IPS-20b (cell line): ENCODE results near the gene LGALS1.

Experiments
- H3K27ac ChIP-seq: one replicate; pipeline ENCODE4 v1.5.1; 2013; ENCODE audit warnings: low read length
- H3K27me3 ChIP-seq: 2 replicates; pipeline ENCODE4 v1.6.1; 2013; ENCODE audit warnings: mild to moderate bottlenecking, low read length, inconsistent platforms; ENCODE audit not compliant: insufficient read depth
- H3K36me3 ChIP-seq: 2 replicates; pipeline ENCODE4 v1.6.1; 2013; ENCODE audit warnings: low read depth, mild to moderate bottlenecking, inconsistent platforms, low read length, moderate library complexity; ENCODE audit not compliant: insufficient read depth
- H3K4me1 ChIP-seq: 2 replicates; pipeline ENCODE4 v1.6.1; 2013; ENCODE audit warnings: mild to moderate bottlenecking, control low read depth, inconsistent platforms, low read length, moderate library complexity; ENCODE audit not compliant: insufficient read depth
- H3K4me3 ChIP-seq: 2 replicates; pipeline ENCODE4 v1.5.1; 2013; ENCODE audit warnings: mild to moderate bottlenecking, low read length, inconsistent platforms
- H3K9ac ChIP-seq: 2 replicates; pipeline ENCODE4 v1.6.1; 2013; ENCODE audit warnings: low read depth, mild to moderate bottlenecking, inconsistent platforms, low read length, moderate library complexity
- H3K9me3 ChIP-seq: 2 replicates; pipeline ENCODE4 v1.6.1; 2013; ENCODE audit warnings: mild to moderate bottlenecking, low read depth, low read length, inconsistent platforms; ENCODE audit not compliant: insufficient read depth

The LGALS1 gene

DNA sequence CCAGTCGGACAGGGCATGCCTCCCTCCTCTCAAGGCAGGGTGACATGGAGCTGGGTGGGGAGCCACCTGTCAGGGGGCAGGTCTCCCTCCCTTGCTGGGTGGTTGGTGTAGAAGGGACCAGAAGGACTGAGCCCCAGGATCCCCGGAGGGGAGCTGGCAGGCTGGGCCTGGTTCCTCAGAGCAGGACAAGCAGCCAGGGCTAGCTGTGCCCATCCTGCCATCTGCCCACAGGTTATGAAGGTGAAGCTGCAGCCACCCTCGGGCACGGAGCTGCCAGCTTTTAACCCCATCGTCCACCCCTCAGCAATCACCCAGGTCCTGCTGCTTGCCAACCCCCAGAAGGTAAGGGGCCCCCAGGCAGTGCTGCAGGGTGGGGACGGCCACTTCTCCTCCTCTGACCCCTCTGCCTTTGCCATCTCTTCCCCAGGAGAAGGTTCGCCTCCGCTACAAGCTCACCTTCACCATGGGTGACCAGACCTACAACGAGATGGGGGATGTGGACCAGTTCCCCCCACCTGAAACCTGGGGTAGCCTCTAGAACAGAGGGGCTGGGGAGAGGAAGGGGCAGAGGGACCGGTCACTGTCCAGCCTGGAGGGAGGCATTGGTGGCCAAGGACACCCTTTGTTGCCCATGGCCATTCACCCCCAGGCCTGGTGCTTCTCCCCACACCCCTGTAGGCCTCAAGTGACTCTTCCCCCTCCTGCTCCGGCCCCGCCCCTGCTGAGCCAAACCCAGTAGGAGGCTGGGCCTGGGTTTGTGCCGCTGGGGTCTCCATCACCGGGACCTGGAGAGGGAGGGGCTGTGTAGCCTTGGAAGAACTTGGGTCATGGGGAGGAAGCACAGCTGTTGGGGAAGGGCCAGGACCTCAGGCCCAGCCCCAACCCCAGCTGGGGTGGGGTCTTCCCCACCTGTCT is 43.0 kb upstream of the LGALS1 start:
- no peaks in the 10 kb centered on the region for H3K9me3 ChIP-seq
- peaks cover 8% of the 10 kb centered on the region for H3K36me3 ChIP-seq
- H3K4me3 ChIP-seq = no peak overlapping the region
- peaks cover 20% of the 10 kb centered on the region; the same call in 1 of the 2 replicates for H3K4me1 ChIP-seq
- H3K27me3 ChIP-seq = no peaks in the 10 kb centered on the region
- H3K9ac ChIP-seq = no peak overlapping the region
- no peak overlapping the region for H3K27ac ChIP-seq

DNA sequence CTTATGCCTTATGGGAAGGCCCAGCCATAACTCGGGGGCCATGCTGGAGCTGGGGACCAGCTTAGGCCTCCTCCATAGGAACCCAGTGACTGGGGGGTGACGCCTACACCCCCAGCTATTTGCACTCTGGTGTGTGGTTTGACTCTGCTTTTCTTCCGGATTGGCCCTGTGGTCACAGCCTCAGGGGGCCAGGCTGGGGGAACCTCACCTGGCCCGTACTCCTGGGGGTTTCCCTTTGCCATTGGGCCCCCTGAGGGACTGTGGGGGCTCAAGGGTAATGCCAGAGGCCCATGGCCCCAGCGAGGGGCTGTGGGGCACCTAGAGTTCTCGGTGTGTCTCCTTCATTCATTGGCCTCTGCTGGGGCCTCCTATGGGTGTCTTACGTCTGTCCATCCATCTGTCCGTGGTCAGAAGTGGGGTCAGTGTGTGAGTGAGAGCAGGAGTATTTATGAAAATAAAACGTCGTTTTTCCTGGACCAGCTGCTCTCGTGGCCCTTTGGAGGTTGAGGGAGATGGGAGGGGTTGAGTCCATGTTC is 42.3 kb upstream of the LGALS1 start:
- peaks cover 20% of the 10 kb centered on the region; the same call in 1 of the 2 replicates for H3K4me1 ChIP-seq
- peak overlapping the region; percentile 37; the same call in 1 of the 2 replicates for H3K9ac ChIP-seq

DNA sequence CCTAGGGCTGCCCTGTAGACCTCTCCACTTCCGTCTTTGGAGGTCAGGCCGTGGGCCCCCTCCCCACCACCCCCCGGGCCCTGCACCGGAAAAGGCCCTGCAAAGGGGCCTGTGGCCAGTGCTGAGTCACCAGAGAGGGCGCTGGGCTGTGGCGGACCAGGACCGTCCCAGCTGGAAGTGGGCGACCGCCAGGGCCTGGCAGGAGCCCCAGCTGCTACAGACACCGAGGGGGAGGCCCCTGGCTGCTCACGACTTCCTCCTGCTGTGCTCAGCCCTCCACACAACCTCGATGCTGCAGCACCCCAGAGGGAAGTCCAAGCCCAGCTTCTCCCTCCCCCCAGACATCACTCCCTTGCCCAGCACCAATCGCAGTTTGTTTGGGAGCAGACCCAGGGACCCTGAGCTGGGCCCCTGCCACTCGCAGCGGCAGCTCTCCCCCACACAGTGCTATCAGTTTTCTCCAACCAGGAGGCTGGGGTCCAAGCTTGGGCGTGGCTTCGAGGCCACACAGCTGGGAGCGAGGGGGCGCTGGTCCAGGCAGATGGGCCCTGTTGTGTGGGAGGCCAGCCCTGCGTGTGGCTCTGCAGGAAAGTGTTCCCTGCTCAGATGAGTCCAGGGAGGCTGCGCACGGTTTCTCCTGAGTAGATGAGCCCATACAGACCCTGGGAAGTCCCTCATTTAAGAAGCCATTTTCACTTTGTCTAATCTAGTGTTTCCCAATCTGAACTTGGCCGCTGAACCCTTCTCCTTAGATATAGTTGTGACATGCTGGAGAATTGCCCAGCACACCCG is 41.6 kb upstream of the LGALS1 start:
- Histone ChIP-seq H3K27me3 (no peaks in the 10 kb centered on the region), H3K9ac (peak overlapping the region; percentile 37; the same call in 1 of the 2 replicates), H3K4me3 (peak overlapping the region; percentile 10; the same call in 1 of the 2 replicates), H3K4me1 (peaks cover 25% of the 10 kb centered on the region), H3K9me3 (no peaks in the 10 kb centered on the region), H3K27ac (peak overlapping the region; percentile 25), H3K36me3 (peaks cover 8% of the 10 kb centered on the region)

More for the DNA sequence above, 42.3 kb upstream of the LGALS1 start:
- H3K27me3 ChIP-seq = no peaks in the 10 kb centered on the region
- peak overlapping the region; percentile 25 for H3K27ac ChIP-seq
- H3K36me3 ChIP-seq = peaks cover 8% of the 10 kb centered on the region
- H3K4me3 ChIP-seq = no peak overlapping the region; the same call in 1 of the 2 replicates
- no peaks in the 10 kb centered on the region for H3K9me3 ChIP-seq

DNA sequence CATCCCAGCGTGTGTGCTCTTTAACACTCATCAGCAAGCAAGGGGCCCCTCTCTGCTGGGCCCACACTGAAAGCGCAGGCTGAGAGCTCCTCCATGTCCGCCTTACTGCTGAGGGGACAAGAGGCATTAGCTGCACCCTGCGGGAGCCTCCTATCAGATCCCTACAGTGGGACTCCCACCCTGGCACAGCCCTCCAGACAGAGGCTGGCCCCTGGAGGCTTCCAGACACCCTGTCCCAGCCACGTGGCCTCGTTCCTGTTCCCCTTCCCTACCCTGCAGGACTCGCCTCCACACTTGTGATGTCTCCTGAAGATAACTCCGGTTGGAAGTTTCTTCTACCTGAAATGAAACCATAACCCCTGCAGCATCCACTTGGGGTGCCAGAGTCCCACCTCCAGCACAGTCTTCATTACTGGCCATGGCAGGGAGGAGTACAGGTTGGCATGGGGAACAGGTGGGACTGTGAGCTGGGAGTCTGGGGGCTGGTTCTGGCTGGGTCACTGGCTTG is 41.0 kb upstream of the LGALS1 start:
- Histone ChIP-seq H3K4me3 (no peak overlapping the region), H3K27ac (peak overlapping the region; percentile 4), H3K36me3 (peaks cover 8% of the 10 kb centered on the region), H3K9me3 (no peaks in the 10 kb centered on the region), H3K4me1 (peaks cover 28% of the 10 kb centered on the region), H3K9ac (peak overlapping the region; percentile 37; the same call in 1 of the 2 replicates), H3K27me3 (no peaks in the 10 kb centered on the region)

DNA sequence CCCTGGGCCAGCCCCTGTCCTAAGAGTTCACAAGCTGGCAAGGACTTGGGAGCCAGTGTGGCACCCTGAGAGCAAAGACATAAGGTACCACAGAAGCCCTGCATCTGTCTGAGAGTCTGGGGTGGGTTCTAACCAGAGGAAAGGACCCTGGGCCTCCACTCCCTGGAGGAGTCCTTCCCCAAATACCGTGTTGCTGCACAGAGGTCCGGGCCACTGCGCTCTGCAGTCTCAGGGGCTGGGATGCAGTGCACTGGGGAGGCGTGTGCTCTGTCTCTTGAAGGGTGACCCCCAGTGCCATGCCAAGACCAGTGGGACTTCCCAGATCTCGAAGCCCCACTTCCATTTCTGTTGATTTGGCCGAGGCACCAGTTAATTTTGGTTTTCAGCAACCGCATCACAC is 40.3 kb upstream of the LGALS1 start:
- Histone ChIP-seq H3K27ac (no peak overlapping the region), H3K9me3 (no peaks in the 10 kb centered on the region), H3K36me3 (peaks cover 4% of the 10 kb centered on the region), H3K27me3 (no peaks in the 10 kb centered on the region), H3K4me3 (no peak overlapping the region), H3K9ac (no peak overlapping the region; the same call in 1 of the 2 replicates), H3K4me1 (peaks cover 28% of the 10 kb centered on the region)

DNA sequence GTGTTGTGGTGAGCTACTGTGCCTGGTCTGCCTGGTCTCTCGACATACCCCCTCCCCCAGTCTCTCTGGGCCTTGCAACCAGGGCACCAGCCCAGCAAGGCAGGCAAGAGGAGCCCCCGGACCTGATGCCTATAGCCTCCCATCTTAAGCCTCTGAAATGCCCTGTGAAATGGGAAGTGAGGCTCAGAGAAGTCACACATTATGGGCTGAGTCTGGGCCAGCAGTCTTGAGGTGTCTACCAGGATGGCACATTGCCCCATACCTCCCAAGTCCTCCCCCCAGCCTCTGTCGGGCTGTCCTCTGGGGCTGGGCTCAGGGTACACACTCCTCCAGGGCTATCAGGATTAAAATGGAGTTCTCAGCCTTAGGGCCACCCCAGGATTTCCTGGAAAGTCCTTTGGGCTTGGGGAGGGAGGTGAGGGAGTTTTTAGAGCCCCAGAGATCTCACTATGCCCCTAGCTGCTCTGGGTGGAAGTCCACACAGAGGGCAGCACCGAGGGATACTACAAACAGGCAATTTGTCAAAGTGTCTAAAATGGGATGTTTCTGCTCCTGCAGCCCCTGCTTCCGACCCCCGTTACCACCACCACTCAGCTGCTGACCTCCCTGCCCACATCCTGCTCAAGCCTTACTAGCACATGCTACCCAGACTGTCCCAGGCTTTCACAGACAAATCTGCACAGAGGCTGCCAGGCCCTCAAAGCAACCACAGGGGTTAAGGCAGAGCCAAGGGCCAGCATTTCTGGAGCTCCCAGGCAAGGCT is 39.1 kb upstream of the LGALS1 start:
- Histone ChIP-seq H3K9me3 (no peaks in the 10 kb centered on the region), H3K27ac (no peak overlapping the region), H3K36me3 (no peaks in the 10 kb centered on the region; the same call in 1 of the 2 replicates), H3K4me1 (peaks cover 35% of the 10 kb centered on the region), H3K9ac (no peak overlapping the region), H3K4me3 (no peak overlapping the region), H3K27me3 (no peaks in the 10 kb centered on the region)

DNA sequence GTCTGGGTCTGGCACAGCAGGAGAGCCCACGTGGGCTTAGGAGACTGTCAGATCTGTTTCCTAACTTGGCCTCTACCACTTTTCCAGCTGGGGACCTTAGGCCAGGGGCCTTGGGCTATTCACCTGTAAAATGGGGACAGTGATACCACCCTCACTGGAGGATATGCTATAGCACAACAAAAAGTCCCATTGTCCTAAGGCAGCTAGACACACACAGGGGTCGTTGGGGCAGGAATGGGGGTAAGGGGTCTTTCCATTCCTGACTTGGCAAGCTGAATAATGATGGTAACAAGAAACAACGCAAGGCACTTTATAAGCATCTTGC is 38.5 kb upstream of the LGALS1 start:
- no peak overlapping the region for H3K4me3 ChIP-seq
- H3K9ac ChIP-seq = no peak overlapping the region
- peaks cover 35% of the 10 kb centered on the region for H3K4me1 ChIP-seq
- no peaks in the 10 kb centered on the region for H3K9me3 ChIP-seq
- H3K27me3 ChIP-seq = no peaks in the 10 kb centered on the region
- no peak overlapping the region for H3K27ac ChIP-seq
- H3K36me3 ChIP-seq = peaks cover 3% of the 10 kb centered on the region; the same call in 1 of the 2 replicates

DNA sequence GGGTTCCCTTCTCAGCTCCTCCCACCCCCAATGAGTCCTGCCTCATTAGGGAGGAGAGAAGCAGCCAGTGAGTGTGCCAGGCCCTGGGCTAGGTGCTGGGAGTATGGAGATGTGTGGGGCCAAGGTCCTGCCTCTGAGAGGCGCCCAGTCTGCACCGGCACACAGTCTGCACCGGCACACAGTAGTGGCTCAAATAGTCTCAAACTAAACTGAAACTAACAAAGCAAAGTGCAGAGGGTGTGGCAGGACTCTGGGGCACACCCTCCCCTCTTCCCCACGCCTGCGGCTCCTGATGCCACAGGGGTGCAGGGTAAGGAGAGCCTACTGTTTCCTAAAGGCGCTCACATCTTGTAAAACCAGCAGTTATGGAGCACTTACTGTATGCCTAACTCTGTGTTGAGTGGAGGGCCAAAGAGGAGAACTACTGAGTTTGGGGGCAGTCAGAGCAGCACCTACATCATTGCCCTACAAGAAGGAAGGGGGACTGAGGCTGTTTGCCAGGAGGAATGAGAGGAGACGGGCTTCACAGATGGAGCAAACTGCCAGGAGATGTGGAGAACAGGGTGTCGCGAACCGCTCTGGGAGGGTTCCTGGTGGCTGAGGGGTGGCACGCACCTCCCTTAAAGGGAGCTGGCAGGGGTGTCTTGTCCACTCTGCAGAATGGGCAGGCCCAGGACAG is 36.9 kb upstream of the LGALS1 start:
- Histone ChIP-seq H3K27me3 (no peaks in the 10 kb centered on the region), H3K4me3 (peak overlapping the region; percentile 91), H3K27ac (no peak overlapping the region), H3K9ac (peak overlapping the region; percentile 81), H3K9me3 (no peaks in the 10 kb centered on the region), H3K4me1 (peaks cover 29% of the 10 kb centered on the region), H3K36me3 (peaks cover 13% of the 10 kb centered on the region)

DNA sequence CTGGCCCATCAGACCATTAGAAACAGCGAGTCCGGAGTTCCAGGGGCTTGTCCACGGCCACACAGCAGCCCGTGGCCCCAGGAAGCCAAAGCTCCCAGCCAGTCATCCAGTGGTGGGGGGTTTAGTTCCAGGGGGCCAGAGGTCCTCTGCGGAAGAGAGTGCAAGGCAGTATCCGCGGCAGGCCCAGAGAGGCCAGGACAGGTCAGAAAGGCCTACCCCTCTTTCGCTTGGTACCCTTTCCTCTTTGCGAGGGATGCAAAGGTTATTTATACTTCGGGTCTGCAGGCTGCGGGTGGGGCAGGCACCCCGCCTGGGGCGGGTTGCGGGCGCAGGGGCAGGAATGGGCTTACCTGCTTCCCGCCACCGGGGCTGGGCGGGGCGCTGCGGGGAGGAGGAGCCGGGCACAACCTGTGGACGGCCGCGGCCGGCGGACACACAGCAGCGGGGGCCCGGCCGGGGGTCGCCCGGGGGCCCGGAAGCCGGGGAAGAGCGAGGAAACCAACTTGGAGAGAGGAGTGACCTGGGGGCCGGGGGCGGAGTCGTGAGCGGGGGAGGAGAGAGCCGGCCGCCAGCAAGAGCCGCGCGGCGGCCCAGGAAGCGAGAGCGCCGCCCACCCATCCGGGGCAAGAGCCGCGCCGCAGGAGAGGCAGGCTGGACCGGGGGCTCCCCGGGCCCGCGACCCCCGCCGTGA is 36.2 kb upstream of the LGALS1 start, which contains the start of gene SH3BP1:
SH3BP1 (plus strand) TSS at position 600 of the 691 bp plus-strand sequence. CDS start 119 bp downstream, outside the sequence.
- H3K4me1 ChIP-seq = peaks cover 26% of the 10 kb centered on the region
- no peak within 1 kb of the TSS for H3K27ac ChIP-seq
- H3K4me3 ChIP-seq = peak within 1 kb of the TSS; percentile 91
- peak within 1 kb of the TSS; percentile 81 for H3K9ac ChIP-seq
- H3K36me3 ChIP-seq = peaks cover 17% of the 10 kb centered on the region
- no peaks in the 10 kb centered on the region for H3K9me3 ChIP-seq
- no peaks in the 10 kb centered on the region for H3K27me3 ChIP-seq
